ENCODE data around the gene ARID5B.
"Not testable (repeated sequence)": the region's sequence is repeated elsewhere in the genome, so short reads cannot be mapped to it uniquely, and the experiment has no call there.

Gene ARID5B

DNA sequence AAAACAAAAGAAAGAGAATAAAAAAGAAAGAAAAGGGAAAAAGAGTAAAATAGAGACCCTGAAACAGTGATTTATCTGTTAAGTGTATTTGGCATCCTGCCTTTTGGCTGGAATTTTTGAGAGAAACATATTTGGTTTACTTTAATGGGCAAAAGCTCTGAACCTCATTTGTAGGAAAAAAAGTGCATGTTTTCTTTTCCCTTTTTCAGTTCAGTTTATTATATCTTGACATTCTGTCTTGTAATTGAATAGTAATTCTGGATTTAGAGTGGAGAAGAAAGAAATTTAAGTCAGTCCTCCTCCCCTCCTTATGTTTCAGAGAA is 69.5 kb downstream of the ARID5B start:
- DNase-seq: no peak

- DNase-seq: no peak
Observed at GRCh38 chr10:61973169-61973568, 71.7 kb downstream of the ARID5B start.

GRCh38 chr10:61973906-61974305 is 72.4 kb downstream of the ARID5B start:
- DNase-seq: no peak

DNA sequence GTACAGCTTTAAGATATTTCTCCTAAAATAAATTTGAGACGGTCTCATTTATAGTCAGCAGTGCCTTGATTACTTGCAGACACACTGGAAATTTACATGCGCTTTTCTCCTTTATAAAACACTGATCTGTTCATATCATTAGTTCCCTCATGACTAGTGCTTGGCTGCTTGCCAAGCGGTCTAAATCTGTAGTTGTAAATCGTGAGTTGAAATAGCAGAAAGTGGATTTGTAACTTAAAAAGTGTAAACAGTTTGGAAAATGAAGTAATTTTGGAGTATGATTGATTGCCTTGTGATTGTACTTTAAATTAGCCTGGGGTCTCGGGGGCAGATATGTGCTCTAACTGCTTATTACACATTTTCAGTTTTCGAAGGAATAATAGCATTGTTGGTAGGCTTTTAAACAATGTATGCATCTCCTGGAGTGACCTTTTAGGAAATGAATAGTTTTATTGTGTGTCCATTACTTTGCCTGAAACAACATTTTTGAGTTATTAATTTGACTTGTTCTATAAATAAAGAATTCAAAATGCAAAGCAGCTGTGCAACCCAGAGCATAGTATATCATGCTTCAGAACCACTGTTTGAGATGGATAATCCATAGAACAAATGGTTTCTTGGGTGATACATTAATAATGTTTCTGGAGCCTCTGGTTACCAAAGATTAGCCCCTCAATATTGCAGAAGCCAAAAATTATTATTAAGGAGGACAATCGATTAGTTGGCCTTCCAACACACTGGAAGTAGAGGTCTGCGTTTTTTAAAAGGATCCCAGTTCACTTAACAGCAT is 73.3 kb downstream of the ARID5B start:
- DNase-seq: peak; percentile 54 to 59 (median 57)

DNA sequence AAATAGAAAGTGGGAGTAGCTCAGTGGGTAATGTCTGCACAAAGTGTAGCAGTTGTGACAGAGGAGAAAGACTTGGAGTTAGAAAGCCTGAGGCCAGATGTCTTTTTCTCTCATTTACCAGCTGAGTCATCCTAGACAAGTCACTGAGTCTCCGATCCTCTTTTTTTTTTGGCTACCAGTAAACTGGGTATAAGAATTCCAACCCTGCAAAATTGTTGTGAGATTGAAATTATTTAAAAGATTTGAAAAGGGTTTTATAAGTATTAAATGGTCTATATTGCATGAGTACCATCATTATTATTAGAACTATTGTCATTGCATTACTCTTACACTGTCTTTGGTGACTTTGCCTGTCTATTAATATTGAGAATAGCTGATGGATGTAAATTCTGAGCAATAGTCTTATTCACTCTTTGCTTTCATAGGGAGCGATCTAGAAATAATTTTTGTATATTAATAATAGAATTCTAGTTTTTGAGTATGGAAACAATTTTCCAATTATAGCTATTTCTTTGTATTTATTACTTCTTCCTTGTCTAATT is 74.0 kb downstream of the ARID5B start:
- DNase-seq: peak; percentile 62 to 87 (median 80)

- DNase-seq: not testable (repeated sequence)
Observed at GRCh38 chr10:61976951-61977721, 75.6 kb downstream of the ARID5B start.

- peak; percentile 68 to 74 (median 69) for DNase-seq
Observed at GRCh38 chr10:61978965-61979364, 77.5 kb downstream of the ARID5B start.

GRCh38 chr10:61981460-61981859 is 80.0 kb downstream of the ARID5B start:
- DNase-seq: no peak

- no peak for DNase-seq
Observed at GRCh38 chr10:61983255-61983654, 81.8 kb downstream of the ARID5B start.

GRCh38 chr10:61984803-61985418 is 83.4 kb downstream of the ARID5B start:
- DNase-seq: no peak

DNA sequence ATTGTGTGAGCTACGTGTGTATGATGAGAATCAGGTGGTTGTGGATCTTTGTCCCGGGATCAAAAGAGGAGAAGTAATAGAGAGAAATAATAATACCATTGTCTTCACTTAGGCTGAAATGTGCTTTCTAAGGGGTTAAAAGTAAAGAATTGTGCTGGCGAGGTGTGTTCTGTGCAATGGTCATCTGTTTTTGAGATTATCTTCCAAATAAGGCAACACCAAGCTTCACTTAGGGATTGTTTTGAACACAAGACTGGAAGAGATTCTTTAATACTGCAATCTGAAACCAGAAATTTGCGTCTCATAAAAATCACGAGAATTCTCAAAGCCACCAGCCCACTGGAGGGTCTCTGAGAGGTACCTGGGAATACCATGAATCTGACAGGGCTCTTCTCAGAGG is 84.2 kb downstream of the ARID5B start:
- no peak for DNase-seq

GRCh38 chr10:61986382-61986781 is 84.9 kb downstream of the ARID5B start:
- no peak for DNase-seq

- DNase-seq: no peak
Observed at GRCh38 chr10:61986788-61987492, 85.4 kb downstream of the ARID5B start.

GRCh38 chr10:61987537-61987936 is 86.0 kb downstream of the ARID5B start:
- DNase-seq: no peak

- DNase-seq: peak; percentile 67 to 93 (median 74)
Observed at GRCh38 chr10:61987951-61988379, 86.5 kb downstream of the ARID5B start.

DNA sequence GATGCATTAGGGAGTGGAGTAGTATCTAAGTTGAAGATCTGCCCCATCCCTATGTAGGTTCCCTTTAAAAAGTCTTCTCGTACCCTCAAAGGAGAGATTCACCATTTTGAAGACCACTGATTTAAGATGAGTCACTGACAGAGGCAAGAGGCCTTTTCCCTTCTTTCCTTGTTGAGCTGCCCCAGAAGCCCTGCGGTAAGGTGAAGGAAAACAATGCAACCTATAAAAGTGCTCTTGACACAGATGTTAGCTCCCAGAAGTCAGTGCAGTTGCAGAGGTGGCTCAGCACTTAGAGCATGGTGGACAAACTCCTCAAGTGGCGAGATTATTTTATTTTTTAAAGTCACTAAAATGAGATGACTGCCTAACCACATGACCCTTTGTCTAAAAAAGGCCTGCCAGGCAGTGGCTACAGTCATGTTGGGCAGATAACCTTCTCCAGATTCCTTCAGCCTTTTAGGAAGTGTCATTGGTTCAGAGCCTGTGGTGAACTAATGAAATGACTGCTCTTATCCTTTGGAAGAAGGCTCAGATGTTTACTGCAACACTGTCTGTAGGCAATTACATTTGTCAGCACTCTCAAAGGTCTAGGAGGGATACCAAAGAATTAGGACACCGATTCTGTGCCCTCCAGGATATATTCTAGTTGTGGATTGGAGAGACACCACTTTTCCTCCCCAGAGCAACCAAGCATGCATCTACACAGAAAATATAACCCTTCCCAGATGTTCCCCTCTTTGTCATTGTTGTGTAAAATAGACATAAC is 88.7 kb downstream of the ARID5B start:
- peak in 1 of 3 donors; percentile 34 for DNase-seq

DNA sequence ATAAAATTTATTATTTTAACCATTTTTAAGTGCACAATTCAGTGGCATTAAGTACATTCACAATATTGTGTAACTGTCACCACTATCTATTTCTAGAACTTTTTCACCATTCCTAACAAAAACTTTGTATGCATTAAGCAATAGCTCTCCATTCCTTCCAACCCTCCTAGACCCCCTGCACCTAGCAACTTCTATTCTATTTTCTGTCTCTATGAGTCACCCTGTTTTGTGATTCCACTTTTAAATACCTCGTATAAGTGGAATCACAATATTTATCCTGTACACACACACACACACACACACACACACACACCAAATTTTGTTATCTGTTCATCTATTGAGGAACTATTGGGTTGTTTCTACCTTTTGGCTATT is 89.2 kb downstream of the ARID5B start:
- no peak for DNase-seq

- peak; percentile 35 to 83 (median 63) for DNase-seq
Observed at GRCh38 chr10:61991166-61991565, 89.7 kb downstream of the ARID5B start.

DNA sequence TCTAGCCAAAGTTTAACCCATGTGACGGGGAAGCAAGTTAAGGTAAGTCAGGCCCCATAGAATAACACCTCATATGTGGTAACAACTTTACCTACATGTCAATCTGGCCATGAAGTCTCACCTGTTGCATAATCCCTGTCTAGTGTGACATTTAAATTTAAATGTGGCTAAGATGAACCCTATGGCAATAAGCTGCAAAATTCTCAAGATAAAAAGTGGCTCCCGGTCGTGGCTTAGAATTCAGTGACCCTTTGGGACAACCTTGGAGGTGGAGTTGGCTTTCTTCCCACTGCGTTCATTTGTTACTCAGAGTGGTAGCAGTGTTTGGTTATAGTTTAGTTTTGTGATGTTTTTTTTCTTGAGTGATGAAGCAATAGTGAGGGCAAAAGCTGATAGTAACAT is 90.6 kb downstream of the ARID5B start:
- DNase-seq: peak; percentile 30 to 65 (median 45)

GRCh38 chr10:61992671-61993668 is 91.5 kb downstream of the ARID5B start:
- DNase-seq: peak; percentile 88 to 98 (median 96)
